ENCODE data around the gene ATP2A2.

ATP2A2 gene

DNA sequence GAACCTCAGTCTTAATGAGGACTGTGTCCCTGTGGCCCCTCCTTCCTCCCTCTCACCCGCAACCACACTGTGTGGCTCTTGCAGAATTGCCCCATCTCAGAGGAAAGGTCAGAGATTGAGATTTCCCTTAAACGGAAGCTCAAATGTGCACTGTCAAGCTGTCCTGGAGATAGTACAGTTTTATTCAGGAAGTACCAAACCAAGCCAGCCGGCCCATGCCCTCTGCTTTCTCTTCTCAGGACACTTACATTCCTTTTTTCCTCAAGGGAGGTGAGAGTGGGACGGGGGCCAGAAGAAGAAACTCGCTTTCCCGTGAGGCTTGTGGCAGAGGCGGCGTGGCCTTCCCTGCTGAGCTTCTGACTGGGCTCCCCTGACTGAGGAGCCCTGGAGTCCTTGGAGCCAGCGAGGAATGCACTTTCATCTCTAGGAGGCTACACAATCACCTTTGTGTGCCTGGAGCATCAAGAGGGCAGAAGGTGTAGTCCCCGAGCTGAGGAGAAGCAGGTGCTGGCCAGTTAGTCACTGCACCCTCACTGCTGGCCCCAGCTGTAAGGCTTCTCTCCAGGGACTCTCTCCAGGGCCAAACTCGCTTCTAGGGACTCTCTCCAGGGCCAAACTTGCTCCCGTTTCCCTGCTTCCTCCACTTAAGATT is 24.1 kb upstream of the ATP2A2 start:
- TF ChIP-seq, protein P1, sequence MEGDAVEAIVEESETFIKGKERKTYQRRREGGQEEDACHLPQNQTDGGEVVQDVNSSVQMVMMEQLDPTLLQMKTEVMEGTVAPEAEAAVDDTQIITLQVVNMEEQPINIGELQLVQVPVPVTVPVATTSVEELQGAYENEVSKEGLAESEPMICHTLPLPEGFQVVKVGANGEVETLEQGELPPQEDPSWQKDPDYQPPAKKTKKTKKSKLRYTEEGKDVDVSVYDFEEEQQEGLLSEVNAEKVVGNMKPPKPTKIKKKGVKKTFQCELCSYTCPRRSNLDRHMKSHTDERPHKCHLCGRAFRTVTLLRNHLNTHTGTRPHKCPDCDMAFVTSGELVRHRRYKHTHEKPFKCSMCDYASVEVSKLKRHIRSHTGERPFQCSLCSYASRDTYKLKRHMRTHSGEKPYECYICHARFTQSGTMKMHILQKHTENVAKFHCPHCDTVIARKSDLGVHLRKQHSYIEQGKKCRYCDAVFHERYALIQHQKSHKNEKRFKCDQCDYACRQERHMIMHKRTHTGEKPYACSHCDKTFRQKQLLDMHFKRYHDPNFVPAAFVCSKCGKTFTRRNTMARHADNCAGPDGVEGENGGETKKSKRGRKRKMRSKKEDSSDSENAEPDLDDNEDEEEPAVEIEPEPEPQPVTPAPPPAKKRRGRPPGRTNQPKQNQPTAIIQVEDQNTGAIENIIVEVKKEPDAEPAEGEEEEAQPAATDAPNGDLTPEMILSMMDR (IDR thresholded peaks at IDR 0.05; ENCODE audit: insufficient read depth, low read depth, low read length, missing control alignments), result no peak
- no peak overlapping the region for H3K4me3 ChIP-seq (ENCODE audit: low read depth, low read length)
- DNase-seq (ENCODE audit: low read depth), result no peak

DNA sequence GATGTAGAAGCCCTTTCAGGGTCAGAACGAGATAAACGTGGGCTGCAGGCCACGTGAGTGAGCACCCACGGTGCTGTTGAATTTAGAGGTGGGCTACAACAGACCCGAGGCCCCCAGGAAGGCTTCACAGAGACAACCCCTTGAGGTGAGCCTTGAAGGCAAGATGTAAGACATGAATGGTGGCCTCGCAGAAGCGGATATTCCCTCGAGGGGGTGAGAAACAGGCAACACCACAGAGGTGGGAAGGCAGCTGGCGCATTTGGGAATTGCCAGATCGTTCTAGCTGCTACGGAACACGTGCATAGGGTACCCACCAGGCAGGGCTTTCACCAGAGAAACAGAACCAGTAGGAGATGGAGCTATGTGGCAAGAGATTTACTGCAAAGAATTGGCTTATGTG is 22.6 kb upstream of the ATP2A2 start:
- H3K4me3 ChIP-seq (ENCODE audit: low read depth, low read length), result no peak overlapping the region
- TF ChIP-seq, protein P1 (IDR thresholded peaks at IDR 0.05; ENCODE audit: insufficient read depth, low read depth, low read length, missing control alignments), result no peak
- DNase-seq (ENCODE audit: low read depth), result no peak

DNA sequence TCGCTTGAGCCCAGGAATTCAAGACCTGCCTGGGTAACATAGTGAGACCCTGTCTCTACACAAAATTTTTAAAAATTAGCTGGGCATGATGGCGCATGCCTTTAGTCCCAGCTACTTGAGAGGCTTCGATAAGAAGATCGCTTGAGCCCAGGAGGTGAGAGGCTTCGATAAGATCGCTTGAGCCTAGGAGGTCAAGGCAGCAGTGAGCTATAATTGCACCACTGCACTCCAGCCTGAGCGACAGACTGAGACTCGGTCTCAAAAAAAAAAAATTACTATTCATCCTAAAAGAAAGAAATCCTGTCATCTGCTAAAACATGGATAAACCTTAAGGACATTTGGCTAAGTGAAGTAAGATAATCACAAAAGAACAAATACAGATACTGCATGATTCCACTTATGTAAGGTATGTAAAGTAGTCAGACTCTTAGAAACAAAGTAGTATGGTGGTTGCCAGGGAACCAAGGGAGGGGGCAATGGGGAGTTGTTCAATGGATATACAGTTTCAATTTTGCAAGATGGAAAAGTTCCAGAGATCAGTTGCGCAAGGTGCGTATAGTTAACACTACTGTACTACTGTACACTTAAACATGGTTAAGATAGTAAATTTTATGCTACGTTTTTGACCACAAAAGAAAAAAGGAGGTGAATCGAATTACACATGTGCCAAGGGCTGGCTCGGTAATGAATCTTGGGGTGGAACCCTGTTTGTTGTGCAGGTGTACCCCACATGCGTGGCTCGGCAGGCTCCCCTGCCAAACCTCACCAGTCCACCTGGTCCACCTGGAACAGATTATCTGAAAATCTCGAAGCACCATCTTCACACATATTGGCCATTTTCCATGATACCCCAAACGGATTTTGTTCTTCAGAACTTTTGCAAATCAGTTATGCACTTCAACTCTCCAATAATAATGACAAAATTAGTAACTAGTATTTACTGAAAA is 18.3 kb upstream of the ATP2A2 start:
- TF ChIP-seq, protein P1 (IDR thresholded peaks at IDR 0.05; ENCODE audit: insufficient read depth, low read depth, low read length, missing control alignments), result no peak
- no peak overlapping the region for H3K4me3 ChIP-seq (ENCODE audit: low read depth, low read length)
- DNase-seq (ENCODE audit: low read depth), result no peak

DNA sequence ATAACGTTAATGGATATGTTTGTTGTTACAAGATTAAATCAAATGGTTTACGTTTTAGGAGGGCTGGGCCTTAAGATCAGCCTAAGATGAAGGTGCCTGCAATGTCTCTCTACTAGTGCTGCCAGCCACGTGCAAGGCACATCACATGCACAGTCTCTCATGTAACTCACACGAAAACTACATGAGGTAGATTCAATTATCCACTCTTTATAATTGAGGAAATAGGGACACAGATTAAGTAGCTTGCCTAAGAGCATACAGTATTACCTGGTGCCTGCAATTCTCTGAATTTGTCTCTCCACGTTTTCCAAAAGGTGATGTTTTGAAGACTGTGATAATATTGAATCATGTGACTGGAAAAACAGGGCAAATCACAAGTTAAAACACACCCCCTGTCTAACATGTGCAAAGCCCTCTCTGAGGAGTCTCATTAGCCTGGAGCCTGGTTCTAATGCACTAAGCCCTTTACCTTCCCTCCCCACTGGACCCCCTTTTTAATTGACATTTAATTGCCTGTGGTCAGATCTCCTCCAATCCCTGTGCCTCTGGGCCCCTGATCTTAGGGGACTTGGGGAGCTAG is 14.6 kb upstream of the ATP2A2 start:
- TF ChIP-seq, protein P1 (IDR thresholded peaks at IDR 0.05; ENCODE audit: insufficient read depth, low read depth, low read length, missing control alignments), result no peak
- no peak for DNase-seq (ENCODE audit: low read depth)
- no peak overlapping the region for H3K4me3 ChIP-seq (ENCODE audit: low read depth, low read length)

DNA sequence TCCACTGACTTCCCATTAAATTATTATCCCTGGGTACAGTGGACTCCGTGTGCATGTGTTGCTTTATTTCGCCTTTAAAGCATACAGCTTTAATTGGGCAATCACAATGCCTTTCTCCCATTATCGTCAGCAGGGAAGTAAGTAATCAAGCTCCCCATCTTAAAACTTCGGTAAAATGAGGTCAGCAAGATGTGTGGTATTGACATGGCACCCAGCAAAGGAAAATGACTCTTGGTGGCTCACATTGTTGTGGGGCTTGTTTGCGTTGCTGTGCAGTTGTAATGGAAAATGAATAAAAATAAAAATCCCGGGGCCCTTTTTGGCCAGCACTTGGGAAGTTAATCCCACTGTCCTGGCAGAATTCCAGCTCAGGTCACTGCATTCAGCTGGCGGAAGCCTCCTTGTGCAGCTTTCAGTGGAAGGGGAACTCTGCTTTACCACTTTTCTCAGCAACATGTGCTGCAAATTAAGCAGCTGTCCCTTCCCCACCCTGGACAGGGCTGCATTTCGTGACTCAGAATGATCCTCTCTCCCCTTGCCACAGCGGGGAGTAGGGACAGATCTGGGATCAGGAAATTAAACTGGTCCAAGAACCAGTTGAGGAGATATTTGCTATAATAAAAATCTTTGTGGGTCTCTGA is 13.9 kb upstream of the ATP2A2 start:
- H3K4me3 ChIP-seq (ENCODE audit: low read depth, low read length), result no peak overlapping the region
- TF ChIP-seq, protein P1 (IDR thresholded peaks at IDR 0.05; ENCODE audit: insufficient read depth, low read depth, low read length, missing control alignments), result no peak
- DNase-seq (ENCODE audit: low read depth), result no peak

DNA sequence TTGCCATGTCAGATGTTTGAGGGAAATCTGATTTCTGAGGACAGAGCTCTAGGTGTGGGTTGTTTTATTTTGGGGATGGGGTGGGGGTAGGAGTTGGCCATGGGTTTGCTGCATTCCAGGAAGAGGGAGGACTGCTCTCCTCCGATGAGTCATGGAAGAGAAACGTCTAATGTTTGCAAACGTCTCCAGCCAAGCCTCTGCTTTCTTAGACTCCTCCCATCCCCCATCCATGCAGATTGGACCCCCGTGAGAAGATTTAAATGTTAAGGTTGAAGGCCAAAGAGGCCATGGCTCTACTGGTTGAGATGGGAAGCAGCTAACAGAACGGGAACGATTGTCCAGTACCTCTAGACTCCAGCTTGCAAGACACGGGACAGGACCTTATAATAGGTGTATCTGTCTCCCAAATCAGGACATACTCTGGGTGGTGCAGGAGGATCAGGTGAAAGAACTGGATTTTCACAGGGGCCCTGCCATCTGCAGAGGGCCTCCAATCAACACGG is 11.4 kb upstream of the ATP2A2 start:
- TF ChIP-seq, protein P1 (IDR thresholded peaks at IDR 0.05; ENCODE audit: insufficient read depth, low read depth, low read length, missing control alignments), result no peak
- DNase-seq (ENCODE audit: low read depth), result no peak
- no peak overlapping the region for H3K4me3 ChIP-seq (ENCODE audit: low read depth, low read length)
